HCEC 1CT (cell line): ENCODE data around the gene ALDH1A3.

Experiments
- DNase-seq: peaks from one replicate; pipeline ENCODE4 v3.0.0-alpha.2; 2017

ALDH1A3 gene

GRCh38 chr15:100926971-100927756, 47.5 kb downstream of the ALDH1A3 start:
- no peak for DNase-seq

GRCh38 chr15:100928632-100929280, 49.1 kb downstream of the ALDH1A3 start:
- DNase-seq = no peak

DNA sequence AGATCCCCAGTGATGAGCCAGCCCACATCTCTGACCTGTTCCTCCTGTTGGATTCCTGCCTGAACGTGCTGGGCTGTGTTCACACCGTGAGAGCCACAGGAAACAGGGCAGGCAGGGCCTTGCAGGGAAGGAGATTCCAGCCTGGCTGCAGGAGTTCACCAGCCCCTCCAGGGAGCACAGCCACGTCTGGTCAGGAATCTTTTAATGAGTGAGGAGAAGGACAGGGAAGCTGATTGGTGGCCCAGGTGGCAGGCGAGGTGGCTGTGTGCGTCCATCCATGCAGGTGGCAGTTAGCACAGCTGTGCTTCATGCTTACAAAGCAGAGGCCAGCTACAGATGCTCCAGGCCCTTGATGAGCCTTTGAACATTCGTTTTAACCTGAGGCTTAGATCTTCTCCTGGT, 50.0 kb downstream of the ALDH1A3 start:
- DNase-seq = no peak

- no peak for DNase-seq
Measured at GRCh38 chr15:100930306-100930848, 50.7 kb downstream of the ALDH1A3 start.

DNA sequence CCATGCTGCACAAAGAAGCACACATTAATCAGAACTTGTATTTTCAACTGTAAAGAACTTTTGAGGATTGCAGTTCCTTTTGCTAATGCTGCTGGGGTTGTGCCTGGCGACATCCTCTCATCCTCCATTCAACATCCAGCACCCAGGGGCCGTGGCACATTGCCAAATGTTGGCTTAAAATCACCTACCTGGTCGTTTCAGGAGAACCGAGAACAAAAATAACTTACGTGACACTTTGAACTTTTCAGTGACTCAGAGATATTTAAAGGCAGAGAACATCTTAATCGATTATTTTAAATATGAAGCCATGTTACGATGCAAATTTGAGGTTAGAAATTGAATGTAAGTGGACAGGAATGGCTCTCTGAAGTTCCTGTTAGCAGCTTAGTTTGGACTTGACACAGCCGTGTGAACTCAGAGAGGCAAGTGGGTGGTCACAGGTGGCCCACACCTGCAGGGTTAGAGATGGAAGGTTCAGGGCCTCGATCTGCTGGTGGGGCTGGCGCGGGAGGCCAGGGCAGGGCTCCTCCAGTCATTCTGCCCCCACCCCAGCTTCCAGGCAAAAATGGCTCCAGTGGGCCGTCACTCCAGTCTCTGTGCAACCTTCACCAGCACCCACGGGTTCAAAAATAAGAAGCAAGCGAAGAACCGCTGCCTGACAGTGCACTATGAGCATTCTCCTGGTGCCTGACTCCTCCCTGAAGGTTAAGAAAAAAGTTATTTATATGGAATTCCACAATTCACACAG, 51.7 kb downstream of the ALDH1A3 start:
- no peak for DNase-seq

- no peak for DNase-seq
Measured at GRCh38 chr15:100932676-100933348, 53.2 kb downstream of the ALDH1A3 start.

- DNase-seq = no peak
Measured at GRCh38 chr15:100934166-100934565, 54.5 kb downstream of the ALDH1A3 start.

DNA sequence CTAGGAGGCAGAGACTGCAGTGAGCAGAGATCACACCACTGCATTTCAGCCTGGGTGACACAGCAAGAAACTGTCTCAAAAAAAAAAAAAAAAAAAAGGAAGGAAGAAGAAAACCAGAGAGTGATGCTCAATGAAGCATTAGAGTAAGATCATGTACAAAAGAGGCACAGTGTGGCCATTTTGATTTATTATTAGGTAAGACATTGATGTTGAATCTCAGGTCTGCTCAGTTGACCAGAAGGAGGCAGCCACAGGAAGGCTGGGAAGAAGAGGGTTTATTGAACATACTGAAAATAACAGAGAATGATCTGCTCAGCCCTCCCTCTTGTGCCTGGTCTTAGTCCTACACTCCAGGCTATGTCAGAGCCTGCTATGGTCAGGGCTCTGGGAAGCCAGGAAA, 55.1 kb downstream of the ALDH1A3 start:
- peak; percentile 28 for DNase-seq

- DNase-seq = no peak
Measured at GRCh38 chr15:100937171-100937570, 57.5 kb downstream of the ALDH1A3 start.

DNA sequence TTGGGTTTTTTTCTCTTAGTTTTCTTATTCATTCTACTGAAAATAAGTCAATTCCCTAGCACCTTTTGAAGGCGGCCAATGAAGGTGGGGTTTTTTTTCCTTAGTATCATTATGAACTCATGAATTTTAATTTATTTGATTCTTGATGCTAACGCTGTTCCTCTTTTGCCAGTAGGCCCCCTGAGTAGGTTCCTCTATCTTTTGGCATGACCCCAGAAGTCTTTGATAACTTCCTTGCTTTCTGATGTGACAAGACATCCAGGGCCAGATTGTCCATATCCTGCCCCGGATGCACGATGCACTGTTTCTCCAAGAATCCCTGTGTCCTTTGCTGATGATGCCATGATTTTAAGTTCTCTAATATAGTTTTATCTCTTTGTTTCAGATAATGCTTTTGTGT, 60.2 kb downstream of the ALDH1A3 start:
- no peak for DNase-seq

- no peak for DNase-seq
Measured at GRCh38 chr15:100940767-100941379, 61.2 kb downstream of the ALDH1A3 start.

DNA sequence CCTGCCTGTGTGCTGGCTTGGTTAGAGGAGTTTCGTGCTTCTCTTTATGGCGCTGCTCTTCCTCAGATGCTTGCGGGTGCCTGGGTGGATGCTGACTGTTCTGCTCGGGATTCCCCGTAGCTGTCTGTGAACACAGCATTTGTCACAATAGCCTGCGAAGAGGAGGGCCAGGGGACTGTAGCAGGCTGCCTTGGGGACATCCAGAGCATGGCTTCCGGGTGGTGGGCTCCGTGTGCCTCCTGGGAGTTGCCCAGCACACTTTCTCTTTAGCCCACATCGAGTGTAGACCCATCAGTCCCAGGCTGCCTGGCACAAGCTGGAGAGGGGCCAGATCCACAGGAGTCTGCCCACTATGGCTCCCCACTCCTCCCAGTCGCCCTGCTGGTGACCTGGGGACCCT, 61.9 kb downstream of the ALDH1A3 start:
- DNase-seq = no peak

DNA sequence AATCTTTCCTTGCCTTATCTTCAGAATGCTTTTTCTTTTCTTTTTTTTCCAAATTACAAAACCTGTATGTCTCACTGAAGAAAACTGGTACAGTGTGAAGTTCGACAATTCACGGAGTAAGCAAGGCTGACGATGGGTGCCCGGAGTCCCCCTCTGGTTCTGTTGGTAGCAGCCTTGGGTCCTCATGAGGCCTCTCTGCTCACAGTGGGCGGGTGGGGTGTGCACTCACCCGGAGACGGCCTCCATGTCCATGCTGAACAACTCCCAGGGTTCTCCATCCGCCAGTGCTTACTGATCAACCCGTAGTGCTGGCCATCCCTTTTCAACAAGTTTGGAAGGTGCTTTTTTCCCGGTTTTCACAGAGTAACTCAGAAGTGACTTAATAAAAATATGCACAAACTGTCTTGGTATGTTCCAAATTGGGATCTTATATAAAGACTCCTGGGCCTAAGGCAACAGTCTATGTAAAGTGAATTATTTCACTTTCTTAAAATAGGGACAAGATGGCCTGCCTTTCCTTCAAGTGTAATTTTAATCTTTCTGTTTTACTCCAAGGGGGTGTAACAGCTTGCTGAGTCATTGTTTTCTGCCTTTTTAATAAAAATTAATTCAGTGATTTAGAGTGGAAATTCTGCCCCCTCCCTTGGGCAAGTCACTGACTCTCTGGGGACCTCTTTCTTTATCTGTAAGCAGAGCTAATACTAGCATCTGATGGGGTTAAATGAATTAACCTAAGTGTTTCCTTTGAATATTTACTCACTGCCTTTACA, 63.2 kb downstream of the ALDH1A3 start:
- DNase-seq = no peak

DNA sequence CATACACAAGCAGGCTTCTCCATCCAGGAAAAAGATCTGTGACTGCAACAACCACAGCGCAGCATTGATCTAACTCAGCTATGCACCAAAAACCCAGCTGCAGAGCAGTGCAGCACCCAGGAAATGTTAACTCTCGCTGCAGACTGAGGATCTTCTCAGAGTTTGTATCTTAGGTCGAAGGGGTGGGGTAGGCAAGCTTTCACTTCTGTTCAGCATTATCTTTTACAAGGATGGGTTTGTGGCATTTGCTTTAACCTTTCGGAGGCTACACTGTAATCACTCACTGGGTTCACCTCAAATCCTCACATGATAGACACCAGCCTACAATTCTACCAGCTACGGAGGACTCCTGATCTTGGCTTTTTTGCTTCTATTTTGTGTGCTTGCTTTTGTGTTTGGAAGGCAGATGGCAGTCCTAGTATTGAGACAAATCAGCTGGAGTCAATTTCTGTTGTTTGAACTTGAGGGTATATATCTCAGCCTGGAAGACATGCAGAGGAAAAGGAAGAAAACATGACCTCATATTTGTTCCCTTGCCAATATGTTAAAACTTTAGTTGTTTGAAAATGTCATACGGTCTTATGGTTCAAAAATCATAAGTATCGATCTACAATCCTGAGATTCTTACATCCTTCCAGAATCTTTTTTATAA, 64.7 kb downstream of the ALDH1A3 start:
- DNase-seq = no peak

DNA sequence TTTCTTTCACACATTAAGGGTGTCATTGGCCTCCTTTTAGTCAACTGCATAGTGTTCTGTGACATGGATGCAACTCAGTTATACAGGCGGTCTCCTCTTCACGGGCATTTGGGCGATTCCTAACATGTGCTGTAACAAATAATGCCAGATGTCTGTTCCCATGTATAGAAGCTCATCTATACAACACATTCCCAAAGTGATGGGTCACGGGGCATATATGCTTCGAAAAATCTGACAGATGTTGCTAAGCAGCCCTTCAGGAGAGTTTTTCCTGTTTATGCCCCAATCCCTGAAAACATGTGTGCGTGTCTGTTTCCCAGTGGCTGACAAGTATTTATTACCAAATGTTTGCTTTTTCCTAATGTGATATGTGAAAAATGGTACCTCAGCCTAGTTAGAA, 65.4 kb downstream of the ALDH1A3 start:
- no peak for DNase-seq

GRCh38 chr15:100947760-100948429, 68.3 kb downstream of the ALDH1A3 start:
- DNase-seq = no peak

- DNase-seq = no peak
Measured at GRCh38 chr15:100948430-100948762, 68.8 kb downstream of the ALDH1A3 start.

DNA sequence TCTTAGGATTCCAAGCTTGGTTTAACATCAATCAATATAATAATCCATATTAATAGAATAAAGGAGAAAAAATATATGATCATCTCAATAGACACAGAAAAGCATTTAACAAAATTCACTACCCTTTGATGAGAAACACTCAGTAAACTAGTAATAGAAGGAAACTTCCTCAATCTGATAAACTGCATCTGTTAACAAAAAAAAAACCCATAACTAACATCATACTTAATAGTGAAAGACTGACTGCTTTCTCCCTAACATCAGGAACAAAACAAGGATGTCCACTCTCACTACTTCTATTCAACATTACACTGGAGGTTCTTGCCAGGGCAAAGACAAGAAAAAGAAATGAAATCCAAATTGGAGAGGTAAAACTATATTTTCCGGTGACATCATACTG, 70.1 kb downstream of the ALDH1A3 start:
- no peak for DNase-seq

- DNase-seq = no peak
Measured at GRCh38 chr15:100951965-100952364, 72.3 kb downstream of the ALDH1A3 start.

DNA sequence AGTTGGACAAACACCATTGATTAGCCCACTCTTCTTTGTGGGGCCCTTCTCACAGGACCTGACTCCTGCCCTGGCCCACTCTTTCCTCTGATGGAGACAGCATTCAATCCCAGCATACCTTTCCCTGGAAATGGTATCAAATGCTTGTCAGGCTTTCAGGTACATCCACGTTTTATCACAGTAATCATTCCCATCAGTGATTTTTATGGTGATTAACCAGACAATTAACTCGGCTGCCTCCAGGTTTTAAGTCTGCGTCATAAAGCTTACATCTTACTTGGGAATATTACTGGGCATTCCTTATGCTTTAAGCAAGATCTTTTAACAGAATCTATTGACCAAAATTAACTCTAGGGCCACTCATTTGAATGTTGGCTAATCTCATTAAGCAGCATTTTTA, 72.9 kb downstream of the ALDH1A3 start:
- DNase-seq = no peak
